ENCODE data around the gene TFDP2. TPM values are rescaled to one million over a fixed set of nuclear protein-coding genes. Genes with fewer than 3 reads are reported as not detected.

TFDP2 gene
- total and polyA plus RNA-seq, 10 of the 15 experiments (the other 5 are each of a cell fraction or from before 2014, with no cell fraction given) = 28.3 to 100 (median 49.7) TPM

DNA sequence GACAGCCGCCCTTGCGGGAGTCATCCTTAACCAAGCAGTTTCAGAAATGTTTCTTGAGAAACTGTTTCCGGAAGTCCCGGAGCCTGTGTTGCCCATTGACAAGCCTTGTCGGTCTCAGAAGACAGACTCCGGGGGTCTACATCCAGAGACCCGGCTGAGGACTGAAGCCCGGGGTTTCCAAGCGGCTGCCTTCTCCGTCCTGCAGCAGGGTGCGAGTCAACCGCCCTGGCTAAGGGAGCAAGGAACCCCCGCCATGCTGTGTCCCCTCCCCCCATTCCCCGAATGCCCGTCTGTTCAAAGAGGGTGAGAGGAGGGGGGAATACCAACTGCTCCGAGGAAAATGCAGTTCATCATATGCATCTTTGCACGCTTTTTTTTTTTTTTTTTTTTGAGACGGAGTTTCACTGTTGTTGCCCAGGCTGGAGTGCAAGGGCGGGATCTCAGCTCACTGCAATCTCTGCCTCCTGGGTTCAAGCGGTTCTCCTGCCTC is 211.3 kb downstream of the TFDP2 start (continued):
- TF ChIP-seq, protein P1, sequence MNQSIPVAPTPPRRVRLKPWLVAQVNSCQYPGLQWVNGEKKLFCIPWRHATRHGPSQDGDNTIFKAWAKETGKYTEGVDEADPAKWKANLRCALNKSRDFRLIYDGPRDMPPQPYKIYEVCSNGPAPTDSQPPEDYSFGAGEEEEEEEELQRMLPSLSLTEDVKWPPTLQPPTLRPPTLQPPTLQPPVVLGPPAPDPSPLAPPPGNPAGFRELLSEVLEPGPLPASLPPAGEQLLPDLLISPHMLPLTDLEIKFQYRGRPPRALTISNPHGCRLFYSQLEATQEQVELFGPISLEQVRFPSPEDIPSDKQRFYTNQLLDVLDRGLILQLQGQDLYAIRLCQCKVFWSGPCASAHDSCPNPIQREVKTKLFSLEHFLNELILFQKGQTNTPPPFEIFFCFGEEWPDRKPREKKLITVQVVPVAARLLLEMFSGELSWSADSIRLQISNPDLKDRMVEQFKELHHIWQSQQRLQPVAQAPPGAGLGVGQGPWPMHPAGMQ (IDR thresholded peaks at IDR 0.05; ENCODE audit: borderline replicate concordance) = no peak
- TF ChIP-seq, protein P2, sequence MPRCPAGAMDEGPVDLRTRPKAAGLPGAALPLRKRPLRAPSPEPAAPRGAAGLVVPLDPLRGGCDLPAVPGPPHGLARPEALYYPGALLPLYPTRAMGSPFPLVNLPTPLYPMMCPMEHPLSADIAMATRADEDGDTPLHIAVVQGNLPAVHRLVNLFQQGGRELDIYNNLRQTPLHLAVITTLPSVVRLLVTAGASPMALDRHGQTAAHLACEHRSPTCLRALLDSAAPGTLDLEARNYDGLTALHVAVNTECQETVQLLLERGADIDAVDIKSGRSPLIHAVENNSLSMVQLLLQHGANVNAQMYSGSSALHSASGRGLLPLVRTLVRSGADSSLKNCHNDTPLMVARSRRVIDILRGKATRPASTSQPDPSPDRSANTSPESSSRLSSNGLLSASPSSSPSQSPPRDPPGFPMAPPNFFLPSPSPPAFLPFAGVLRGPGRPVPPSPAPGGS (IDR thresholded peaks at IDR 0.05; ENCODE audit: borderline replicate concordance, insufficient read depth, low read depth, low read length, poor library complexity, severe bottlenecking) = no peak

DNA sequence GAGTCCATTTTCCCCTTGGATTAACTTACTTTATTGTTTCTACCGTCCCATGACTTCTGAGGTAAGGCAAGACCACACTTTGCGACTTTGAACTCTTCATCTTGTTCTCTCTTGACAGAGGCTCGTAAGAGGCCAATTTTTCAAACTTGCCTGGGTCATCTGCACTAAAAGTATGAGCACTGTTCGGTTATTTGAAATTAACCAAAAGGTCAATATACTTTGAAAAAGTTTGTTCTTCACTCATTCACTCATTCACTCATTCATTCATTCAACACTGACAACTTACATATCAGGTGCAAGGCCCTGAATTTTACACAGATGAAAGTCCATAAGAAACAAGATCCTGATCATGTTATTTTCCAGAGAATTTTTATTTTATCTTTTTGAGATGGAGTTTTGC is 215.0 kb downstream of the TFDP2 start:
- H3K36me3 ChIP-seq (ENCODE audit: control insufficient read depth in 2 of 2, insufficient read depth in 2 of 2, low read length in 1 of 2) = no peaks in the 10 kb centered on the region
- no peak for TF ChIP-seq POU2F2 (IDR thresholded peaks at IDR 0.05; ENCODE audit: borderline replicate concordance, low read depth, low read length)
- TF ChIP-seq ZNF24 (IDR thresholded peaks at IDR 0.05) = 0 out of 2 replicates have a peak, but pooled peaks have one; percentile 54
- no peak for TF ChIP-seq SREBF2 (IDR thresholded peaks at IDR 0.05; ENCODE audit: low read length)
- TF ChIP-seq, protein P3, sequence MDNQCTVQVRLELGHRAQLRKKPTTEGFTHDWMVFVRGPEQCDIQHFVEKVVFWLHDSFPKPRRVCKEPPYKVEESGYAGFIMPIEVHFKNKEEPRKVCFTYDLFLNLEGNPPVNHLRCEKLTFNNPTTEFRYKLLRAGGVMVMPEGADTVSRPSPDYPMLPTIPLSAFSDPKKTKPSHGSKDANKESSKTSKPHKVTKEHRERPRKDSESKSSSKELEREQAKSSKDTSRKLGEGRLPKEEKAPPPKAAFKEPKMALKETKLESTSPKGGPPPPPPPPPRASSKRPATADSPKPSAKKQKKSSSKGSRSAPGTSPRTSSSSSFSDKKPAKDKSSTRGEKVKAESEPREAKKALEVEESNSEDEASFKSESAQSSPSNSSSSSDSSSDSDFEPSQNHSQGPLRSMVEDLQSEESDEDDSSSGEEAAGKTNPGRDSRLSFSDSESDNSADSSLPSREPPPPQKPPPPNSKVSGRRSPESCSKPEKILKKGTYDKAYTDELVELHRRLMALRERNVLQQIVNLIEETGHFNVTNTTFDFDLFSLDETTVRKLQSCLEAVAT (IDR thresholded peaks at IDR 0.05) = no peak
- TF ChIP-seq, protein P4, sequence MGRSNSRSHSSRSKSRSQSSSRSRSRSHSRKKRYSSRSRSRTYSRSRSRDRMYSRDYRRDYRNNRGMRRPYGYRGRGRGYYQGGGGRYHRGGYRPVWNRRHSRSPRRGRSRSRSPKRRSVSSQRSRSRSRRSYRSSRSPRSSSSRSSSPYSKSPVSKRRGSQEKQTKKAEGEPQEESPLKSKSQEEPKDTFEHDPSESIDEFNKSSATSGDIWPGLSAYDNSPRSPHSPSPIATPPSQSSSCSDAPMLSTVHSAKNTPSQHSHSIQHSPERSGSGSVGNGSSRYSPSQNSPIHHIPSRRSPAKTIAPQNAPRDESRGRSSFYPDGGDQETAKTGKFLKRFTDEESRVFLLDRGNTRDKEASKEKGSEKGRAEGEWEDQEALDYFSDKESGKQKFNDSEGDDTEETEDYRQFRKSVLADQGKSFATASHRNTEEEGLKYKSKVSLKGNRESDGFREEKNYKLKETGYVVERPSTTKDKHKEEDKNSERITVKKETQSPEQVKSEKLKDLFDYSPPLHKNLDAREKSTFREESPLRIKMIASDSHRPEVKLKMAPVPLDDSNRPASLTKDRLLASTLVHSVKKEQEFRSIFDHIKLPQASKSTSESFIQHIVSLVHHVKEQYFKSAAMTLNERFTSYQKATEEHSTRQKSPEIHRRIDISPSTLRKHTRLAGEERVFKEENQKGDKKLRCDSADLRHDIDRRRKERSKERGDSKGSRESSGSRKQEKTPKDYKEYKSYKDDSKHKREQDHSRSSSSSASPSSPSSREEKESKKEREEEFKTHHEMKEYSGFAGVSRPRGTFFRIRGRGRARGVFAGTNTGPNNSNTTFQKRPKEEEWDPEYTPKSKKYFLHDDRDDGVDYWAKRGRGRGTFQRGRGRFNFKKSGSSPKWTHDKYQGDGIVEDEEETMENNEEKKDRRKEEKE (IDR thresholded peaks at IDR 0.05) = no peak
- no peaks in the 10 kb centered on the region for H3K9me3 ChIP-seq (replicated peaks; ENCODE audit: control insufficient read depth, insufficient read depth, low read length)
- no peaks in the 10 kb centered on the region for H4K20me1 ChIP-seq (ENCODE audit: control insufficient read depth, insufficient read depth)
- H3K27me3 ChIP-seq (replicated peaks in 1 of 2; ENCODE audit: control insufficient read depth in 2 of 2, insufficient read depth in 2 of 2, low read length in 1 of 2) = no peaks in the 10 kb centered on the region
- H3K79me2 ChIP-seq (ENCODE audit: control insufficient read depth, insufficient read depth, low read length) = no peaks in the 10 kb centered on the region
- in situ Hi-C loops (cut with MboI) = no loop called here
- CTCF ChIA-PET = no interaction called here
- no peak overlapping the region for H3K4me2 ChIP-seq (ENCODE audit: control insufficient read depth, insufficient read depth)
- RAD21 ChIA-PET (ENCODE audit: unreplicated experiment) = no interaction called here
- ATAC-seq (no peak), FAIRE-seq (no peak), DNase-seq (ENCODE audit: low read depth, low spot score) (no peak)
- intact Hi-C loops (cut with micrococcal nuclease; ENCODE audit: unreplicated experiment) = no loop called here
- whole genome bisulfite sequencing (ENCODE audit: insufficient coverage, insufficient replicate concordance, low lambda C conversion rate, missing lambda C conversion rate) = 80% methylated on average over 4 of the region's 4 CpGs
- SMC1A ChIA-PET (ENCODE audit: uncharacterized antibody, unreplicated experiment) = no interaction called here
- no peak overlapping the region for H2AFZ ChIP-seq (ENCODE audit: control insufficient read depth, low read depth, low read length)
- POLR2A ChIA-PET = no interaction called here
- no TSS peak for BruUV-seq (replicated peaks)
- no peak overlapping the region for H3K9ac ChIP-seq (ENCODE audit: control insufficient read depth, insufficient read depth, low read length)
- H3K27ac ChIP-seq (ENCODE audit: control insufficient read depth, insufficient read depth) = no peak overlapping the region
- no peaks in the 10 kb centered on the region for H3K4me1 ChIP-seq (ENCODE audit: control insufficient read depth, insufficient read depth, low read length)
- H3K4me3 ChIP-seq = no peak overlapping the region
